HepG2 (cell line): Measurements from ENCODE around the gene MRPL38. TPM values are rescaled to one million over a fixed set of nuclear protein-coding genes. Genes with fewer than 3 reads are reported as not detected.

ENCODE experiments used
- ATRX ChIP-seq: sonication (generic); formaldehyde crosslinking; IDR thresholded peaks from 2 replicates; pipeline ENCODE4 v1.4.0; 2020; ENCODE audit warnings: missing genetic modification reagents, borderline replicate concordance
- GLMP ChIP-seq: sonication (generic); formaldehyde crosslinking; IDR thresholded peaks from 2 replicates; pipeline ENCODE4 v1.9.0; 2021; ENCODE audit warnings: missing genetic modification reagents, mild to moderate bottlenecking, borderline replicate concordance
- HINFP ChIP-seq: sonication (generic); formaldehyde crosslinking; IDR thresholded peaks from 2 replicates; pipeline ENCODE4 v1.4.0; 2020; ENCODE audit warnings: low read depth, mild to moderate bottlenecking, missing genetic modification reagents
- HNRNPUL1 ChIP-seq: fragments of 200-400 bp; formaldehyde crosslinking; IDR thresholded peaks from 2 replicates; pipeline ENCODE4 v1.6.1; 2017; ENCODE audit warnings: low read depth, mild to moderate bottlenecking, low read length, moderate library complexity
- KDM2A ChIP-seq: sonication (generic); formaldehyde crosslinking; IDR thresholded peaks from 2 replicates; pipeline ENCODE4 v1.4.0; 2020; ENCODE audit warnings: low read depth, missing genetic modification reagents, borderline replicate concordance
- KDM5B ChIP-seq: sonication (generic); formaldehyde crosslinking; IDR thresholded peaks from 2 replicates; pipeline ENCODE4 v1.4.0; 2020; ENCODE audit warnings: missing genetic modification reagents, mild to moderate bottlenecking, borderline replicate concordance
- NFE2 ChIP-seq: sonication (generic); formaldehyde crosslinking; IDR thresholded peaks from 2 replicates; pipeline ENCODE4 v1.4.0; 2020; ENCODE audit warnings: missing genetic modification reagents
- PRDM10 ChIP-seq: sonication (generic); formaldehyde crosslinking; IDR thresholded peaks from 2 replicates; pipeline ENCODE4 v1.4.0; 2020; ENCODE audit warnings: low read depth, missing genetic modification reagents
- SMAD9 ChIP-seq: sonication (generic); formaldehyde crosslinking; IDR thresholded peaks from 2 replicates; pipeline ENCODE4 v1.5.1; 2020; ENCODE audit warnings: mild to moderate bottlenecking, missing genetic modification reagents
- TBX2 ChIP-seq: sonication (generic); formaldehyde crosslinking; IDR thresholded peaks from 2 replicates; pipeline ENCODE4 v1.5.0; 2020; ENCODE audit warnings: missing genetic modification reagents, mild to moderate bottlenecking, borderline replicate concordance
- TSC22D2 ChIP-seq: sonication (generic); formaldehyde crosslinking; IDR thresholded peaks from 2 replicates; pipeline ENCODE4 v1.5.1; 2020; ENCODE audit warnings: missing genetic modification reagents, mild to moderate bottlenecking, borderline replicate concordance
- ZBTB42 ChIP-seq: sonication (generic); formaldehyde crosslinking; IDR thresholded peaks from 2 replicates; pipeline ENCODE4 v1.5.0; 2020; ENCODE audit warnings: mild to moderate bottlenecking, missing genetic modification reagents
- ZBTB7A ChIP-seq: sonication (generic); formaldehyde crosslinking; IDR thresholded peaks from 2 replicates; pipeline ENCODE4 v1.8.0; 2022; ENCODE audit warnings: mild to moderate bottlenecking, missing genetic modification reagents
- ZFX ChIP-seq: sonication (generic); formaldehyde crosslinking; IDR thresholded peaks from 2 replicates; pipeline ENCODE4 v1.4.0; 2020; ENCODE audit warnings: mild to moderate bottlenecking, low read depth, missing genetic modification reagents, moderate library complexity
- ZNF18 ChIP-seq: sonication (generic); formaldehyde crosslinking; IDR thresholded peaks from 2 replicates; pipeline ENCODE4 v1.8.0; 2022; ENCODE audit warnings: mild to moderate bottlenecking, missing genetic modification reagents; ENCODE audit not compliant: insufficient replicate concordance
- ZNF317 ChIP-seq: sonication (generic); formaldehyde crosslinking; IDR thresholded peaks from 2 replicates; pipeline ENCODE4 v1.5.0; 2020; ENCODE audit warnings: mild to moderate bottlenecking, missing genetic modification reagents
- ZNF550 ChIP-seq: sonication (generic); formaldehyde crosslinking; IDR thresholded peaks from 2 replicates; pipeline ENCODE4 v1.4.0; 2020; ENCODE audit warnings: mild to moderate bottlenecking, missing genetic modification reagents, borderline replicate concordance
- ZNF563 ChIP-seq: sonication (generic); formaldehyde crosslinking; IDR thresholded peaks from 2 replicates; pipeline ENCODE4 v1.8.0; 2022; ENCODE audit warnings: mild to moderate bottlenecking, moderate library complexity, missing genetic modification reagents
- ZNF713 ChIP-seq: sonication (generic); formaldehyde crosslinking; IDR thresholded peaks from 2 replicates; pipeline ENCODE4 v1.4.0; 2020; ENCODE audit warnings: mild to moderate bottlenecking, missing genetic modification reagents
- ZNF747 ChIP-seq: sonication (generic); formaldehyde crosslinking; IDR thresholded peaks from 2 replicates; pipeline ENCODE4 v1.8.1; 2023; ENCODE audit warnings: missing genetic modification reagents, mild to moderate bottlenecking, borderline replicate concordance
- ZNF839 ChIP-seq: sonication (generic); formaldehyde crosslinking; IDR thresholded peaks from 2 replicates; pipeline ENCODE4 v1.4.0; 2020; ENCODE audit warnings: missing genetic modification reagents, mild to moderate bottlenecking, borderline replicate concordance
- polyA plus RNA-seq, 8 experiments: library from polyadenylated mRNA; depleted of rRNA in 3 of 8; stranded (reverse) in 7 of 8; unstranded in 1 of 8; fragments of >200 nt; fragmentation: Illumina TruSeq in 4 of 8; extraction: Trizol in 4 of 8; gene quantifications; 2 replicates each; pipeline versions ENCODE4 v1.2.1 to v1.2.3, GENCODE V29; 2011 to 2016; ENCODE audit warnings: low read depth in 4 of 8, missing spikeins in 1 of 8, mixed read lengths in 1 of 8; ENCODE audit not compliant: insufficient read depth in 1 of 8
- total RNA-seq, 5 experiments: library from RNA; depleted of rRNA; stranded (reverse); fragments of >200 nt; fragmentation: Illumina TruSeq; extraction: Trizol; gene quantifications; 2 replicates each; pipeline ENCODE4 v1.2.3, GENCODE V29; 2016; ENCODE audit warnings: low read depth in 1 of 5

The MRPL38 gene
- total and polyA plus RNA-seq, 2 of the 13 experiments (the other 11 are each of a cell fraction or from before 2014, with no cell fraction given): 83.7 to 125 TPM

GRCh38 chr17:75906143-75906884 lies 1.6 kb upstream of the MRPL38 start (continued):
- TF ChIP-seq PRDM10 (CRISPR knock-in tag): no peak
- TF ChIP-seq TSC22D2 (CRISPR knock-in tag): peak; percentile 18; the same call in 1 of the 2 replicates
- TF ChIP-seq ZFX (CRISPR knock-in tag): peak; percentile 46; the same call in 1 of the 2 replicates
- no peak for TF ChIP-seq ZBTB42
- no peak for TF ChIP-seq TBX2
- 0 out of 2 replicates have a peak, but pooled peaks have one; percentile 39 for TF ChIP-seq ZNF563 (CRISPR knock-in tag)
- TF ChIP-seq ZNF18 (CRISPR knock-in tag): no peak
- no peak for TF ChIP-seq ZNF747 (CRISPR knock-in tag)
- no peak for TF ChIP-seq NFE2 (CRISPR knock-in tag)
- no peak for TF ChIP-seq GLMP (CRISPR knock-in tag)
- TF ChIP-seq ZBTB7A (CRISPR knock-in tag): 0 out of 2 replicates have a peak, but pooled peaks have one; percentile 51
- peak; percentile 29; the same call in 1 of the 2 replicates for TF ChIP-seq KDM2A (CRISPR knock-in tag)
- TF ChIP-seq KDM5B (CRISPR knock-in tag): no peak
- no peak for TF ChIP-seq ZNF317 (CRISPR knock-in tag)
- 0 out of 2 replicates have a peak, but pooled peaks have one; percentile 48 for TF ChIP-seq SMAD9 (CRISPR knock-in tag)
- TF ChIP-seq HNRNPUL1: no peak
- 0 out of 2 replicates have a peak, but pooled peaks have one; percentile 22 for TF ChIP-seq HINFP
- no peak for TF ChIP-seq ATRX (CRISPR knock-in tag)
- no peak for TF ChIP-seq ZNF713 (CRISPR knock-in tag)
- TF ChIP-seq ZNF839 (CRISPR knock-in tag): no peak
- no peak for TF ChIP-seq ZNF550
